NCI-H128 (cell line): Measurements from ENCODE around the gene DYNLRB1.
A peak's percentile ranks its signal among the peaks of the same experiment; 100 is the strongest.

Source experiments
- DNase-seq: peaks from one replicate; lab custom pipeline; 2025; ENCODE audit not compliant: unreplicated experiment; lab: John Stamatoyannopoulos, UW

DYNLRB1 gene

GRCh38 chr20:34553366-34553867 is 37.2 kb downstream of the DYNLRB1 start:
- DNase-seq: no peak

- no peak for DNase-seq
Observed at GRCh38 chr20:34557936-34558319, 41.7 kb downstream of the DYNLRB1 start.

- DNase-seq: peak; percentile 24
Observed at GRCh38 chr20:34558320-34559218, 42.3 kb downstream of the DYNLRB1 start, which contains the start of gene MAP1LC3A. Gene MAP1LC3A (plus strand): TSS chr20:34558718. CDS start chr20:34558869, 151 bp downstream.

GRCh38 chr20:34559311-34560140 is 43.3 kb downstream of the DYNLRB1 start:
- DNase-seq: no peak

GRCh38 chr20:34560141-34560523 is 43.9 kb downstream of the DYNLRB1 start:
- DNase-seq: no peak

GRCh38 chr20:34560614-34561013 is 44.4 kb downstream of the DYNLRB1 start:
- DNase-seq: no peak

- no peak for DNase-seq
Observed at GRCh38 chr20:34561661-34562060, 45.4 kb downstream of the DYNLRB1 start.

- DNase-seq: no peak
Observed at GRCh38 chr20:34562641-34563040, 46.4 kb downstream of the DYNLRB1 start.

- no peak for DNase-seq
Observed at GRCh38 chr20:34564833-34565232, 48.6 kb downstream of the DYNLRB1 start.

- no peak for DNase-seq
Observed at GRCh38 chr20:34566978-34567891, 51.0 kb downstream of the DYNLRB1 start.

GRCh38 chr20:34567892-34568865 is 52.0 kb downstream of the DYNLRB1 start:
- no peak for DNase-seq

- DNase-seq: no peak
Observed at GRCh38 chr20:34569598-34569997, 53.4 kb downstream of the DYNLRB1 start.

GRCh38 chr20:34570859-34571306 is 54.7 kb downstream of the DYNLRB1 start:
- no peak for DNase-seq

- no peak for DNase-seq
Observed at GRCh38 chr20:34571753-34572152, 55.5 kb downstream of the DYNLRB1 start.

GRCh38 chr20:34573541-34574300 is 57.5 kb downstream of the DYNLRB1 start:
- no peak for DNase-seq

GRCh38 chr20:34574426-34574825 is 58.2 kb downstream of the DYNLRB1 start:
- no peak for DNase-seq

- DNase-seq: no peak
Observed at GRCh38 chr20:34574861-34575260, 58.6 kb downstream of the DYNLRB1 start.

- DNase-seq: no peak
Observed at GRCh38 chr20:34575271-34575670, 59.0 kb downstream of the DYNLRB1 start.

- DNase-seq: no peak
Observed at GRCh38 chr20:34575756-34576155, 59.5 kb downstream of the DYNLRB1 start.
